Body of pancreas (tissue), 4 donors: ENCODE measurements around the gene AMBRA1. TPM values are rescaled to one million over a fixed set of nuclear protein-coding genes. Genes with fewer than 3 reads are reported as not detected.

Experiments used
- ATAC-seq: fragments of 150-250 bp; one replicate; pipeline ENCODE4 v1.9.1; 2016
- DNase-seq, 4 donors: peaks; one replicate each; pipeline ENCODE4 v3.0.0-alpha.2; 2019
- H3K27ac ChIP-seq, 4 donors: fragments of 200-600 bp; sonication (generic); 1 replicate in 3 of 4; 2 replicates in 1 of 4; pipeline versions ENCODE4 v1.5.1 to v1.6.1; 2016 to 2019; ENCODE audit warnings: mild to moderate bottlenecking in 1 of 4, mixed read lengths in 1 of 4, moderate library complexity in 1 of 4
- H3K27me3 ChIP-seq, 2 donors: fragments of 200-600 bp; sonication (generic); one replicate each; pipeline ENCODE4 v1.6.0; 2016; ENCODE audit warnings: mild to moderate bottlenecking in 1 of 2
- H3K36me3 ChIP-seq, 2 donors: fragments of 200-600 bp; sonication (generic); replicated peaks in 1 of 2; 2 replicates each; pipeline ENCODE4 v1.5.1; 2016; ENCODE audit warnings: low read depth in 2 of 2; ENCODE audit not compliant: insufficient read depth in 1 of 2
- H3K4me1 ChIP-seq: fragments of 200-600 bp; sonication (generic); one replicate; pipeline ENCODE4 v1.6.0; 2016
- H3K4me3 ChIP-seq, 2 donors: fragments of 200-600 bp; sonication (generic); 1 replicate in 1 of 2; 2 replicates in 1 of 2; pipeline ENCODE4 v1.5.1; 2016 to 2019
- H3K9me3 ChIP-seq, 3 donors: fragments of 200-600 bp; sonication (generic); 1 replicate in 2 of 3; 2 replicates in 1 of 3; pipeline ENCODE4 v1.5.1; 2016
- CTCF ChIP-seq, 7 experiments: fragments of 450-650 bp in 4 of 7; fragments of 200-600 bp in 3 of 7; sonication (generic) in 3 of 7; IDR thresholded peaks; one replicate each; pipeline ENCODE4 v1.5.1; 2016 to 2019; ENCODE audit warnings: antibody characterized with exemption in 7 of 7
- POLR2A ChIP-seq, 3 donors: fragments of 450-650 bp; IDR thresholded peaks; one replicate each; pipeline ENCODE4 v1.6.1; 2016; ENCODE audit warnings: antibody characterized with exemption in 3 of 3, mild to moderate bottlenecking in 2 of 3
- WGBS, 2 donors: methylation state at CpG; one replicate each; pipeline ENCODE4 v1.1.5; 2017; 5-methylcytosine and 5-hydroxymethylcytosine counted together
- intact Hi-C: fragments of 100-400 bp; cut with DNase I; formaldehyde crosslinking; loops from one replicate; pipeline ENCODE4 v1.15.1; 2023
- total RNA-seq, 2 donors: library from RNA; depleted of rRNA; stranded (reverse); fragments of >200 nt; gene quantifications; one replicate each; pipeline ENCODE4 v1.1.0, GENCODE V29; 2016

AMBRA1 gene
- total RNA-seq, 2 donors from 2014 or later: 17.6 to 43.2 TPM

- peak; percentile 62 to 76 (median 70) for DNase-seq
- H3K4me1 ChIP-seq: peaks cover 20% of the 10 kb centered on the region
- no peak for TF ChIP-seq POLR2A (IDR thresholded peaks at IDR 0.05)
- peak; percentile 76 to 87 (median 83) for TF ChIP-seq CTCF (IDR thresholded peaks at IDR 0.05)
- peaks cover 0 to 9% of the 10 kb centered on the region in 2 donors for H3K36me3 ChIP-seq
- H3K27ac ChIP-seq: peak overlapping the region in 1 of 4 donors; percentile 17
- peak; percentile 57 for ATAC-seq
- no peaks in the 10 kb centered on the region for H3K27me3 ChIP-seq
- WGBS, 2 donors: 34% methylated on average over 22 of the region's 32 CpGs; no CpG with 5 or more reads in 1 of the 2 donors
- intact Hi-C loops: no loop called here
- no peak overlapping the region for H3K4me3 ChIP-seq
- H3K9me3 ChIP-seq: no peaks in the 10 kb centered on the region
Observed at GRCh38 chr11:46367244-46367915, 226.4 kb downstream of the AMBRA1 start.

DNA sequence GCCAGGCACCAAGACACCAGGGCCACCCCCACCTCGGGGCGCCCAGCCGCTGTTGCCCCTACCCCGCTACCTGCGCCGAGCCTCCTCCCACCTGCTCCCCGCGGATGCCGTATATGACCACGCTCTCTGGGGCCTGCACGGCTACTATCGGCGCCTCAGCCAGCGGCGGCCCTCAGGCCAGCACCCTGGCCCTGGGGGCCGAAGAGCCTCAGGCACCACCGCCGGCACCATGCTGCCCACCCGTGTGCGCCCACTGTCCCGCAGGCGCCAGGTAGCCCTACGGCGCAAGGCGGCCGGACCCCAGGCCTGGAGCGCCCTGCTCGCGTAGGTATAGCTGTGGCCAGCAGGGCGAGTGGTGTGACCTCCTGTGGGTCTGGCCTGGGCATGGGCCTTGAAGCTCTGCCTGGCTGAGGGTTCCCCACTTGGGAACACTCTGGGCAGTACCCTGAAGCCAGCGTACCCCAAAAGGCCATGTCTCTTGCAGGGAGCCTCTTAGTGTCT, 227.1 kb downstream of the AMBRA1 start:
- 89 to 100% methylated on average over 5 to 31 of the region's 31 CpGs for WGBS, 2 donors
- peaks cover 0 to 7% of the 10 kb centered on the region in 2 donors for H3K36me3 ChIP-seq
- no peak for DNase-seq
- H3K9me3 ChIP-seq: no peaks in the 10 kb centered on the region
- no peaks in the 10 kb centered on the region for H3K27me3 ChIP-seq
- intact Hi-C loops: no loop called here
- ATAC-seq: no peak
- no peak overlapping the region for H3K27ac ChIP-seq
- H3K4me1 ChIP-seq: peaks cover 27% of the 10 kb centered on the region
- TF ChIP-seq CTCF (IDR thresholded peaks at IDR 0.05) (no peak), POLR2A (IDR thresholded peaks at IDR 0.05) (no peak)
- no peak overlapping the region for H3K4me3 ChIP-seq

- 92% methylated on average over 22 of the region's 22 CpGs; no CpG with 5 or more reads in 1 of the 2 donors for WGBS, 2 donors
- no peak for DNase-seq
- no peak overlapping the region for H3K27ac ChIP-seq
- no peak overlapping the region for H3K4me3 ChIP-seq
- no peak for ATAC-seq
- H3K9me3 ChIP-seq: no peaks in the 10 kb centered on the region
- no peak for TF ChIP-seq CTCF (IDR thresholded peaks at IDR 0.05)
- TF ChIP-seq POLR2A (IDR thresholded peaks at IDR 0.05): no peak
- H3K4me1 ChIP-seq: peaks cover 31% of the 10 kb centered on the region
- H3K36me3 ChIP-seq: peaks cover 0 to 7% of the 10 kb centered on the region in 2 donors
- H3K27me3 ChIP-seq: no peaks in the 10 kb centered on the region
- intact Hi-C loops: no loop called here
Observed at GRCh38 chr11:46366260-46366659, 227.6 kb downstream of the AMBRA1 start.

- ATAC-seq (no peak), DNase-seq (no peak)
- H3K27ac ChIP-seq: no peak overlapping the region
- peaks cover 38% of the 10 kb centered on the region for H3K4me1 ChIP-seq
- no peak for TF ChIP-seq POLR2A (IDR thresholded peaks at IDR 0.05)
- no peak for TF ChIP-seq CTCF (IDR thresholded peaks at IDR 0.05)
- intact Hi-C loops: no loop called here
- H3K36me3 ChIP-seq: no peaks in the 10 kb centered on the region
- H3K9me3 ChIP-seq: no peaks in the 10 kb centered on the region
- H3K4me3 ChIP-seq: no peak overlapping the region
- H3K27me3 ChIP-seq: no peaks in the 10 kb centered on the region
- WGBS, 2 donors: 40 to 80% methylated on average over 1 to 3 of the region's 3 CpGs
Observed at GRCh38 chr11:46364791-46365190, 229.0 kb downstream of the AMBRA1 start.

DNA sequence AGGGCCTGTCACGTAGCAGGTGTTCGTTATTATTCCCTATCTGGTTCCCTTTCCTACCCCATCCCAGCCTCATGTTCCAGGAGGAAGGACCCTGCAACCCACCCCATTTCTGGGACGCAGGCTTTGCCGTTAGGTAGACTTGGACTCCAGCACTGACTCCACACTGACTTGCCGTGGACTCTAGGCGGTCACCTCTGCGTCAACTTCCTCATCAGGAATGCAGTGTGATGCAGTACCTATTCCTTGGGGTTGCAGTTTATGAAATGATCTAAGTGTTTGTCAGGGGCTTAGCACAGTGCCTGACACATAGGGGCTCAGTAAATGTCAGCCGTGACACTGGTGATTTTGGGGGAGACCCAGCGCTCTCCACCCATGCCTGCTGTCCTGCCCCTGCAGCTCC, 229.8 kb downstream of the AMBRA1 start:
- Histone ChIP-seq H3K4me1 (peaks cover 38% of the 10 kb centered on the region), H3K27ac (peak overlapping the region in 2 of 4 donors; percentile 58 to 73)
- no peak for DNase-seq

More for the DNA sequence above, 229.8 kb downstream of the AMBRA1 start:
- H3K36me3 ChIP-seq: no peaks in the 10 kb centered on the region
- no peaks in the 10 kb centered on the region for H3K9me3 ChIP-seq
- no peaks in the 10 kb centered on the region for H3K27me3 ChIP-seq
- intact Hi-C loops: no loop called here
- no peak for ATAC-seq
- no peak for TF ChIP-seq POLR2A (IDR thresholded peaks at IDR 0.05)
- no peak for TF ChIP-seq CTCF (IDR thresholded peaks at IDR 0.05)
- WGBS, 2 donors: 83 to 88% methylated on average over 9 of the region's 9 CpGs
- H3K4me3 ChIP-seq: no peak overlapping the region
